G401 (cell line): ENCODE measurements around the gene SYT5. TPM values are rescaled to one million over a fixed set of nuclear protein-coding genes. Genes with fewer than 3 reads are reported as not detected.
"Not testable (repeated sequence)": the region's sequence is repeated elsewhere in the genome, so short reads cannot be mapped to it uniquely, and the experiment has no call there.

ENCODE experiments used
- DNase-seq: peaks from one replicate; pipeline ENCODE4 v3.0.0-alpha.2; 2015; ENCODE audit warnings: low spot score
- in situ Hi-C: cut with HindIII; loops from 2 replicates; pipeline ENCODE4 v1.10.0; 2016; ENCODE audit warnings: low sequenced_read_pairs, mixed read lengths
- total RNA-seq: library from RNA; depleted of rRNA; stranded (reverse); fragments of >200 nt; shearing (Covaris generic); gene quantifications from 2 replicates; pipeline ENCODE4 v1.2.3, GENCODE V29; 2014

The SYT5 gene
- total RNA-seq, 1 experiment from 2014 or later, result 0.85 TPM

DNA sequence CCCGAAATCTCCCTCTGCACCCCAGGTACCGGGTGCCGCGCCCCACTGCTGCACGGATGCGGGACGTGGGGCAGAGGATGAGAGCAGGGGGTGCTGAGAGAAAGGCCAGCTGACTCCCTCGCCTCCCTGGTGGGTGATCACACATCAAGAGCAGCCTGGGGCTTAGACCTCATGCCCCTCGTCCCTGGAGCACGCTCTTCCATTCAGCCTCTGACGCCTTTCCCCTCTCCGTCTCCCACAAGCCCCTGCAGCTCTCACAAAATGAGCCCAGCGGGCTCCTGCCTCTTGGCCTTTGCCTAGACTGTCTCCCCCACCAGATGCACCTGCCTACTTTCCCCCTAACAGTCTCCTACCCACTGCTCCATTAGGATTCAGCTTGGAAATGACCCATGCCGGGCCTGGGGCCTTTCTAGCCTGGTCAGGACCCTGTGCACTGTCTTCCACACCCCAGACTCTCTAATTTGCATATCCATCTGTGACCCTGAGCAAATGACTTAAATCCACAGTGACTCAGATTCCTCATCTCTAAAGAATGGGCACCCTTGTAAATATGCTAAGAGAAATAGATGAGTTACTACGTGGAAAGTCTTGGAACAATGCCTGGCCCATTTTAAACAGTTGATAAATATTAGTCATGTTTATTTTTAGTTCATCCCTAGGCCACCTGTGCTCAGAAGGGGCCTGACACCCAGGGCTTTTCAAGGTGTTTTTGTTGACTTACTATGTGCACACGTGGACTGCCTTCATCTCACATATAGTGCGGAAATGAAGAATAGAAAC lies 29.8 kb upstream of the SYT5 start:
- no peak for DNase-seq
- in situ Hi-C loops, result no loop called here

DNA sequence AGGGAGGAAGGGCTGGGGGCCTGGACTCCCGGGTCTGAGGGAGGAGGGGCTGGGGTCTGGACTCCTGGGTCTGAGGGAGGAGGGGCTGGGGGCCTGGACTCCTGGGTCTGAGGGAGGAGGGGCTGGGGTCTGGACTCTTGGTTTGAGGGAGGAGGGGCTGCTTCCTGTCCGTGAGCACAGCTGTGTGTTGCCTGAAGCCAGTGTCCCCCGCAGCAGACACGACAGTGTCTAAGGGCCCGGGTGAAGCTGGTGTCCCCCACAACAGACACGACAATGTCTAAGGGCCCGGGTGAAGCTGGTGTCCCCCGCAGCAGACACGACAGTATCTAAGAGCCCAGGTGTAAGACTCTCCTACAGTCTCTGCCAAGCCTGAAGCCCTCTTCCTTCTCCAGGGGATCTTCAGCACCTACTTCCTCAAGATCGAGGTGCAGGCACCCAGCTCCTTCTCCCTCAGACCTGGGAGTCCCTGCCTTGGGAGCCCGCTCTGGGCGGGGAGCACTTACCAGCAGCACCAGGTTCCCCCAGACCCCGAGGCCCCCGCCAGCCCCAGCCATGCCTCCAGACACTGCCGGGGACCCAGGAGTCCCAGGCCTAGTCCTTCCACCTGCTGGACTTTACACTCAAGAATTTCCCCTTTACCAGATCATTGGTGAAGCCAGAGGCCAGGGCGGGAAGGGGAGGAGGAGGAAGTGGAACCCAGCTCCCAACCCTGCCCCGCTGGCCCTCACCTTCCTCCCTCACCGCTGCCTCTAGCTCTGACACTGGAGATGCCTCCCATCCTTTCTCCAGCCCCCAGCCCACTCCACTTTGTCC lies 29.0 kb upstream of the SYT5 start, which contains the start of gene PTPRH:
TSS of gene PTPRH (minus strand) at position 622 of the 813 bp plus-strand sequence. CDS start at position 554, 68 bp downstream.
- DNase-seq, result no peak
- in situ Hi-C loops, result no loop called here

DNA sequence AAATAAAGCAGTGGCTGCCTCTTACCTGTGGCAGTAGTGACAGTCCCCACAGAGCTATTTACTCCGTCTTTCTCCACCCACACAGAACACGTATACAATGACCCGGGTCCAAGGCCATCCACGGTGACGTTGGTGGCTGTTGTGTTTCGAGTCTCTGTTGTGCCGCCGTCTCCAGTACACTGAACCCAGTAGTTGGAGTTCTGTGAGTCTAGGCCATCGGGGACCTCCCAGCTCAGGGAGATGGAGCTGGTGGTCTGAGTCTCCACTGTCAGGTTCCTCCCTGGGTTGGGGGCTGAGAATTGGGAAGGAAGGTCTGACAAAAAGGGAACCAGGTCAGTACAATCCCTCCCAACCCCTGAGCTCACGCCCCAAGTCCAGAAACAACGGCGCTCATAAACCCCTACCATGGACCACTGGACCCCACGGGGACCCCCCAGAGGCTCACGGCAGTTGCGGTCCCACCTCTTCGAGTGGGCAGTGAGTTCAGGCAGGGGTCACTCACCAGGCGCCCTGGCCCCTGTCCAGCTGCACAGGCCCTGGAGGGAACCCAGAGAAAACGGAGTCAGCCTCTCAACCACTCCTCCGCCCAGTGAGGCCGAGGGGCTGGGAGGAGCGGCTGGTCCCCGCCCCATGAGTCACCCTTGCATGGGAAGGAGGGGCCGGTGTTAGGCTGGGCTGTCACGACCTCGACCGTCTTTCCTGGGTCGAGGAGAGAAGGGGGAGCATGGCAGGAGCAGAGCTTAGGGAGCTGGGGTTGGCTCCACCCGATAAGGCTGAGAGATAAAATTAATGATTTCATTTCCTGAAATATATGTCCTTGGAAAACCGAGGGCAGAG lies 26.8 kb upstream of the SYT5 start:
- in situ Hi-C loops, result no loop called here
- no peak for DNase-seq

DNA sequence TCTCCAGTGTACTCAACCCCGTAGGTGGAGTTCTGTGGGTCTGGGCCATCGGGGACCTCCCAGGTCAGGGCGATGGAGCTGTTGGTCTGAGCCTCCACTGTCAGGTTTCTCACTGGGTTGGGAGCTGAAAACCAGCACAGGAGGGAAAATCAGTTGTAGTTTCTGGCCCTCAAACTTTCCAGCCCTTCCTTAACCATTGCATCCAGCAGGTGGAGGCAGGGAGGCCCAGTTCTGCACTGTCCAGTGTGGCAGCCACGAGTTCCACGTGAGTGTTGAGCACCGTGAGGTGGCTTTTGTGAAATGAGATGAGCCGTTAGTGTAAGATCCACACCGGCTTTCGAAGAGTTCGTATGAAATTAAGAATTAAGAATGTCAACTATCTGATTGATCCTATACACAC lies 22.1 kb upstream of the SYT5 start:
- DNase-seq, in situ Hi-C loops: not testable (repeated sequence)

DNA sequence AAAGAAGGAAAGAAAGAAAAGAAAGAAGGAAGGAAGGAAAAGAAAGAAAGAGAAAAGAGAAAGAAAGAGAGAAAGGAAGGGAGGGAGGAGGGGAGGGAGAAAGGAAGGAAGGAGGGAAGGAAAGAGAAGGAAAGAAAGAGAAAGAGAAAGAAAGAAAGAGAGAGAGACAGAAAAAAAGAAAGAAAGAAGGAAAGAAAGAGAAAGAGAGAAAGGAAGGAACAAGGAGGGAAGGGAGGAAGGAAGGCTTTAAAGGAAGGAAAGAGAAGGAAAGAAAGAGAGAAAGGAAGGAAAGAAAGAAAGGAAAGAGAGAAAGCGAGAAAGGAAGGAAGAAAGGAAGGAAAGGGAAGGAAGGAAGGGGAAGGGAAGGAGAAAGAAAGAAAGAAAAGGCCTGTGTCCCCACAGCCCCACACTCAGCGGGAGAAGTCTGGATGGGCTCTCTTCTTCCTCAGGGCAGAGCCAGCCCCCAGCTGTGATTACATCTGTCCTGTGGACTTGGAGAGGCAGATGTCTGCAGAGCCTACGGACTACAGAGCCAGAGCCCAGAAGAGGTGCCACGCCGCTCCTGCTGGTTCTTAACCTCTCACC lies 19.6 kb upstream of the SYT5 start:
- no peak for DNase-seq
- in situ Hi-C loops, result no loop called here

DNA sequence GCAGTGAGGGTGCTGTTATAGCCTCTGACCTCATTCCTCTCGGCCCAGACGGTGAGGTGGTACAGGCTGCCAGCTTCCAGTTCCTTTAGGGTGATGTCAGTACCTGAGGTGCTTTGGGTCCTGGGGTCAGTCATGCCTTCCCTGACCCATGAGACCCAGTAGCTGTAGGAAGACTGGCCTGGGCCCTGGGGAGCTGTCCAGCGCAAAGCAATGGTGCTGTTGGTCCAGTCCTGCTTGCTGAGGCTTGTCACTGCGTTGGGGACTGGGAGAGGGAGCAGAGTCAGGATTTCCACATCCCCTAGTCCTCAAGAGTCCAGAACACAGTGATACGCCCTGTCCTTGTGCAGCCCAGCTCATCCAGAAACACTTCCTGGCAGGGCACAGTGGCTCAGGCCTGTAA lies 18.6 kb upstream of the SYT5 start:
- no peak for DNase-seq
- in situ Hi-C loops, result no loop called here

DNA sequence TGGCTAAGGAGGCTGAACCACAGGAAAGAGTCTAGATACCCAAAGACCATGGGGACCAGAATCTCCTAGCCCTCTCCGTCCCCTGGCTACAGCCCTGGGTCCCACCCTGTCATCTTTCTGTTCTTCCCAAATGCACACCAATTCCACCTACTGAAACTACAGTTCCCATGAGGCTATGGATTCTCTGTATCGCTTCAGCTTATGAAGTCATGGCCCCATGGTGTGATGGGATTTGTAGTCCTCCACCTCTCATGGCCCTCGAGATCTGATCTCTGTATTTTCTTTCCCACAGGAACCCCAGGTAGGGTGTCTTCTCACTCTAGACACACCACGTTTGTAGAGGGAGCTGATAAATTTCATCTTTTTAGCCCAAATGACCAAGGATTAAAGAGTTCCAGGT lies 17.4 kb upstream of the SYT5 start:
- DNase-seq, result peak; percentile 30
- in situ Hi-C loops, result no loop called here

DNA sequence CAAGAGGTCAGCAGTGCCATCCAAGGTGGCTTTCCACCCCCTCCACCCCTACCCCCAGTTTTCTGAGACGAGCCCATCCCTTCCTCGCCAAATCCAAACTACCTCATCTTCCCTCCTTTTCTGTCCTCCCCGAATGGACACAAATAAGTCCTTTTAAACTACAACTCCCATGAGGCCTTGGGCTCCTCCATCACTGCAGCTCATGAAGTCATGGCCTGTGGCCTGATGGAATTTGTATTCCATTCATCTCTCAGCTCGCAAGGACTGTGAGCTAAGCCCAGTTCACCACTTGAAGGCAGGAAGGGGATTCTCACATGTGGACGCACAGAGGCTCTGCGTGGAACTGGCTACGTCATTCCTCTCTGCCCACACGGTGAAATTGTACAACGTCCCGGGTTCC lies 16.7 kb upstream of the SYT5 start:
- in situ Hi-C loops, result no loop called here
- DNase-seq, result no peak

DNA sequence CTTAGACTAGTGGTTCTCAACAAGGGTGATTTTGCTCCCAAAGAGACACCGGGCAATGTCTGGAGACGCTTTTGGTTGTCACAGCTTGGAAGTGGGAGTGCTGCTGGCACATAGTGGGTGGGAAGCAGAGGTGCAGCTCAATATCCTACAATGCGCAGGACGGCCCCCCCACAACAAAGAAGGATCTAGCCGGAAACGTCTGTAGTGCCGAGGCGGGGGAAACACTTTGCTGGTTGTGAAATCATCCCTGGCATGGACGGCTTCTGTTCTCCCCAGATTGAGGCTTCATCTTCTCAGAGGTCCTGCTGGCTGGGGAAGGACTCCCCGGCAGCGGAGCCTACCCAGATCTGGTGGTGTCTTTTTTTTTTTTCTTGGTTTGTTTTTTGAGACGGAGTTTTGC lies 13.4 kb upstream of the SYT5 start:
- no peak for DNase-seq
- in situ Hi-C loops, result no loop called here

DNA sequence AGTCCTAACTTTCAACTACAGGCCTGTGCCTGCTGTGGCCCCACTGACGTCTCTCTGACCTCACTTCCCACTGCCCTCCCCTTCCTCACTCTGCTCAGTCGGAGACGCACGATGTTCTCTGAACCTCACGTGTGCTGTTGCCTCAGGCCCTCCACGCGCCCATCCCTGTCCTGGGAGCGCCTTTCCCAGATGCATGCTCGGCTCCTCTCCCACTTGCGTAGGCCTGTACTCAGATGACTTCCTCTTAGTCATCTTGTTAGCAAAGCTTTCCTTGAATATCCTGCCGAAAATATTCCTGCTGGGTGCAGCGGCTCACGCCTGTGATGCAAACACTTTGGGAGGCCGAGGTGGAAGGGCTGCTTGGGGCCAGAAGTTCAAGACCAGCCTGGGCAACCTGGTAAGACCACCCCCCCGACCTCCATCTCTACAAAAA lies 9.3 kb upstream of the SYT5 start:
- in situ Hi-C loops, result no loop called here
- no peak for DNase-seq

DNA sequence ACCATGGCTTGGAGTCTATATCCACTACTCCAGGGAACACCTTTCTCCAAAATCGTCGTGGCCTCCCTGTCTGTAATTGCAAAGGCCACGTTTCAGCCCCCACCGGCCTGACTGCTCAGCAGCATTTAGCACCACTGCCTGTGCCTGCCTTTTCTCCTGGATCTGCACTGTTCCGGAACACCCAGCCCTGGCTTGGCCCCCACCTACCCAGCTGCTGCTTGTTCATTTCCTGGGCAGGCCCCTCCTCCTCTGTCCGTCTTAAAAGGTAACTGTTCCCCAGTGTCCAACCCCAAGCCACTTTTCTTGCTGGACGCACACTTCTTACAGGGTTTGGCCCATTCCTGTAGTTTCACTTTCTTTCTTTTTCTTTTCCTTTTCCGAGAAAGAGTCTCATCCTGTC lies 8.5 kb upstream of the SYT5 start:
- DNase-seq, result no peak
- in situ Hi-C loops, result no loop called here

DNA sequence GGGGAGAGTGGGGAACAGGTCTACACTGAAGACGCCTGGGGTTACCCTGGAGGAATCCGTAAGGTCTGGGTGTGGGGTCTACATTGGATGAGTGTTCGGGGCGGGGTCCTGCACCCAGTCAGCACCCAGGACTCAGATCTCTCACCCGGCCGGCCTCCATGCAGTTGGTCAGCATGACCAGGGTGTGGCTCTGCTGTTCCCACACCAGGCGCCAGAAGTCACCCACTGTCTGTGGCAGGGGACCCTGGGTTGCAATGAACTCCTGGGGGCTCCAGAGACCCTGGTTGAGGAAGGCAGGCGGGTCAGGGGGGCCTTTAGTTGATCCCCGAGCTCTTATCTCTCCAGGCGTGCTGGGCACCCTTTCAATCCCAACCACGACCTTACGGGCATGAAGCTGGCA lies 6.0 kb upstream of the SYT5 start:
- DNase-seq, result no peak
- in situ Hi-C loops, result no loop called here

DNA sequence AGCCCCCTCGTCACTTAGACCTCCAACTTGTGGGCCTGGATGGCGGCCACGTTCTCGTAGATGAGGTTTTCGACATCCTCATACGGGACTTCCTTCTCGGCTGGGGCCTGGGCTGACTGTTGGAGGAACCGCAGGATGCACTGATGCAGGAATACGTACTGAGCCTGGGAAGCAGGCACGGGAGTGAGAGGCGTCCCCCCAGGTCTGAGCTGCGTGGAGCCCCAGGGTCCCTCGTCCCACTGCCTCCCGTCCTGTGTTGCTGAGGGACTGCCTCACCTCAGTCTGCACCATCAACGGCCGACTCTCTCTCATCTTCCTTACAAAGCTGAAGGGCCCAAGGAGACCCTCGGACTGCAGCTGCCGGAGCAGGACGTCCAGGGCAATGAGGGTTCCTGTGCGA lies 1.7 kb upstream of the SYT5 start:
- in situ Hi-C loops, result no loop called here
- DNase-seq, result no peak

DNA sequence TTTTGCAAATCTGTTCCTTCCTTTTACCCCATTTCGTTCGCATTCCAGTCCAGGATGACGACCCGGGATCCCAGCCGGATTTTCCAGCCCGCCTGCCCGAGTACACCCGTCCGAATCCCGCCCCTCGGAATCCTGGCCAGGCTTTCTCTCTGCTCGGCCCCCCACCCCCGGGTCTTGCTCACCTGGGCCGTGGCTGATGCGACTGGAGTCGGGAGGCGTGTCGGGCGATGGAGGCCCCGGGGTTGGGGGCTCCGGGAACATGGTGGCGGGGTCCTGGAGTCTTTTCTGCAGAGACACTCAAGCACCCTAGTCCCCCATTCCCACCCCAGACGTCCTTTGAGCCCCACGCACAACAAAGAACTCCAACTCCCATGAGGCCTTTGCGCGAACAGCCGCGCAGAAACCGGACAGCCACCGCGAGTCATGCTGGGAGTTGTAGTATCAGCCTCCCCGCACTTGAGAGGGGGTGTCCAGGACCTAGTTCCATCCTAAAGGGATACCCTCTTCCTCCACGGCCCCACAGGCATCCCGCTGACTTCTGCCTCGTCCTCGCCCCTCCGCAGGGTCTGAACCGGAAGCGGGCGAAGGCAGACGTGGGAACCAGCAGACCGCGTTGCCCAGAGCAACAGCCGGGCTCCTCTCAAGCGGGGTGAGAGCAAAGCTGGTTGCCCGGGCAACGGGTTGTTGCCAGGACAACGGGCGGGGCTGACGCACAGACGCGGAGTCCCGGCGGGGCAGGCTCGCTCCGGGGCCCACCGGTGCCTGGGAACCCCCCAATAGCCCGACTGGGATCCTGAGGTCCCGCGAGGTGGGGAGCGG lies 1.1 kb downstream of the SYT5 start:
- peak; percentile 91 for DNase-seq
- in situ Hi-C loops, result loop anchor here (10.0 kb wide), 2 partner anchors 64 to 166 kb away; partner anchors contain the start of gene PPP1R12C

DNA sequence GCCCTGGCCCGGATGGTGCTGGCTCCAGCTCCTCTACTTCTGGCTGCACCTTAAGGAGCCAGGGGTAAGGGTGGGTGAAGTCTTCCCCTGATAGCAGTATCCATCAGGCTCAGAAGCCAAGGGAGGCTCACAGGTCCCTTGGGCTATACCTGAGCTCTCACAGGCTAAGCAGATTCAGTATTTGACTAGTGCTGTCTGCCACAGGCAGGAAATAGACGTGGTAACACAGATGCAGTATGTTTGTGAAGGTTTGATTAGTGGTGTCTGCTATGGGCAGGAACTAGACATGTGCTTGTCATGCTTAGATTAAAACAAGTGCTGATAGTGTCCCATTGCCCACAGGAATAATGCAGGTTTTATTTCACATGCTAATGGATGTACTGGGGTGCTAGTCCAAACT lies 4.0 kb downstream of the SYT5 start:
- no peak for DNase-seq
- in situ Hi-C loops, result loop anchor here (10.0 kb wide), 2 partner anchors 61 to 169 kb away; partner anchors contain the start of gene PPP1R12C

DNA sequence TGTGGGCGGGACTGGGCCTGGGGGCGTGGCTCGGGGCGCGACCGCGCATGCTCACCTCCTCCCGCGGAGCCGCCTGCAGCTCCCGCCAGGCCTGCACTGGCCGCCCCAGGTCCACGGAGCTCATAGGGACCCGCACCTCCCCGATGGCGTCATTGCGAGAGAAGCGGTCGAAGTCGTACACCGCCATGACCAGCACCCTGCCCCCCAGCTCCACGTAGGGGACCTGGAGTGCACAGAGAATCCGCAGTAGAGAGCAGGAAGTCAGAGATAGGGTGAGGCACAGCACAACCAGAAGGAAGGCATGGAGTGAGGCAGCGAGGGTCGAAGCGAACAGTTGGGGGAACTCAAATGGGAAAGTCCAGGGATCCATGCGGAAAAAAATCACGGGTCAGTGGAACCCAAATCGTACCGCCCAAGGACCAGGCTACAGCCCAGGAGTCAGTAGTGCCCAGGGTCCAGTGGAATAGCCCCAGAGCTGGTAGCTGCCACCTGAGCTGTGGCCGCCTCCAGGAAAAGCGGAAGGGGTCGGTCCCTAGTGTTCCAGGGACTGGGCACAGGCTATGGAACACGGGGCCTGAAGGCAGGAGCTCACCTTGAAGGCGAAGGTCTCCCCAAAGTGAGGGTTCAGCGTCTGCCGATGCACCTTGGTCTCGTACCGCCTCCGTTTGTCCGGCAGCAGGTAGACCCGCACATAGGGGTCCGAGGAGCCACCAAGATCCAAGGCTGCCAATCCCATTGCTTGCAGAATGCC lies 4.8 kb downstream of the SYT5 start:
- in situ Hi-C loops, result loop anchor here (10.0 kb wide), 2 partner anchors 60 to 170 kb away; partner anchors contain the start of gene PPP1R12C
- DNase-seq, result no peak

DNA sequence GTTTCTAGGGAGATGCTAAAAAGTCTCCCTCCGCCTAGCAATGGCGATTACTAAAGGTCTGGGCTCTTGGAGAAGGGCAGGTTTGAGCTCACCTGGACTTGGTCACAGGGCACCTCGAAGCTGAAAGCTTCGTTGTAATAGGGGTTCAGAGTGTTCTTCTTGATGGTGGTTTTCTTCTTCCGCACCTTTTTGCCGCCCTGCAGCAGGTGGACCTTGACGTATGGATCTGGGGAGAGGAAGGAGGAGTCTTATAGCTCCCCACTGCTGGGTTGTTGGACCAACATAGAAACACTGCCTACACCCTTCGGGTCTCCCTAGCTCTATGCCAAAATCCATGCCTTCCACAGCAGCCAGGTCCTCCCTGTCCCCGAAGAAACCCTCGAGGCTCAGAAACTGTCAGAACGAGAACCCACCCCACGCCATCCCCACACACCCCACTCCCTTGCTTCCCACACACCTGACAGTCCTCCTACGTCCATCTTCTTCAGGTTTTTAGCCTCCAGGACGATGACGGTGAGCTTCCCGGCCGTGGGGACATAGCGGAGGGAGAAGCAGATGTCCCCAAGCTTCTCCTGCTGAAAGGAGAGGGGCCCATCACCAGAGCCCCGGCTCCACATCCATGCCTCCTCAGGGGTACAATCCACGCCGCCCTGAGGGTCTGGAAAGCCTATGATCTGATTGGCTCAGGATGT lies 5.5 kb downstream of the SYT5 start:
- no peak for DNase-seq
- in situ Hi-C loops, result loop anchor here (10.0 kb wide), 2 partner anchors 60 to 170 kb away; partner anchors contain the start of gene PPP1R12C
